Activated effector memory CD4-positive, alpha-beta T cell treated with Interleukin-2 at 50 U/mL for 16 hours (primary cell): ENCODE data around the gene CIB2.

Experiments
- DNase-seq: peaks from one replicate; pipeline ENCODE4 v3.0.0-alpha.2; 2020

Gene CIB2

GRCh38 chr15:78105476-78106241 lies 25.6 kb downstream of the CIB2 start:
- no peak for DNase-seq

GRCh38 chr15:78104566-78105475 lies 26.4 kb downstream of the CIB2 start:
- no peak for DNase-seq

- DNase-seq = no peak
These were observed 27.1 kb downstream of the CIB2 start for GRCh38 chr15:78104119-78104479.

GRCh38 chr15:78103406-78104118 lies 27.7 kb downstream of the CIB2 start:
- peak; percentile 58 for DNase-seq

- DNase-seq = no peak
These were observed 28.5 kb downstream of the CIB2 start for GRCh38 chr15:78102741-78103140.

GRCh38 chr15:78102211-78102610 lies 29.0 kb downstream of the CIB2 start:
- no peak for DNase-seq

- no peak for DNase-seq
These were observed 29.7 kb downstream of the CIB2 start for GRCh38 chr15:78101423-78102105.

- DNase-seq = no peak
These were observed 30.4 kb downstream of the CIB2 start for GRCh38 chr15:78100886-78101285.

GRCh38 chr15:78098131-78098755 lies 33.0 kb downstream of the CIB2 start:
- no peak for DNase-seq

- DNase-seq = no peak
These were observed 33.6 kb downstream of the CIB2 start for GRCh38 chr15:78097667-78098066.

- no peak for DNase-seq
These were observed 37.8 kb downstream of the CIB2 start for GRCh38 chr15:78093242-78094020.

- no peak for DNase-seq
These were observed 38.8 kb downstream of the CIB2 start, which contains the start of gene SH2D7 for GRCh38 chr15:78092261-78093041. TSS of gene SH2D7 (plus strand) at chr15:78092561. CDS start at chr15:78092585, 24 bp downstream.

GRCh38 chr15:78090422-78091063 lies 40.7 kb downstream of the CIB2 start:
- DNase-seq = no peak

GRCh38 chr15:78088773-78089080 lies 42.5 kb downstream of the CIB2 start:
- no peak for DNase-seq

GRCh38 chr15:78087951-78088772 lies 43.1 kb downstream of the CIB2 start:
- DNase-seq = no peak

- DNase-seq = no peak
These were observed 45.3 kb downstream of the CIB2 start for GRCh38 chr15:78085928-78086327.

- no peak for DNase-seq
These were observed 46.8 kb downstream of the CIB2 start for GRCh38 chr15:78084449-78084750.

- no peak for DNase-seq
These were observed 47.4 kb downstream of the CIB2 start for GRCh38 chr15:78083687-78084448.

- no peak for DNase-seq
These were observed 48.1 kb downstream of the CIB2 start for GRCh38 chr15:78083186-78083585.
